Left renal cortex interstitium (tissue), 4 donors: ENCODE results near the gene TNS4. TPM values are rescaled to one million over a fixed set of nuclear protein-coding genes. Genes with fewer than 3 reads are reported as not detected.

Source experiments
- DNase-seq, 4 donors: peaks; one replicate each; pipeline ENCODE4 v3.0.0-alpha.2; 2013; ENCODE audit warnings: low read depth in 4 of 4, low spot score in 2 of 4, missing footprints in 1 of 4
- polyA plus RNA-seq, 4 donors: library from polyadenylated mRNA; unstranded; fragments of 120-200 nt; gene quantifications; one replicate each; pipeline ENCODE4 v1.2.1, GENCODE V29; 2013; ENCODE audit not compliant: insufficient read length in 4 of 4

TNS4 gene
- polyA plus RNA-seq, 4 donors: 0.05 to 0.32 (median 0.14) TPM

DNA sequence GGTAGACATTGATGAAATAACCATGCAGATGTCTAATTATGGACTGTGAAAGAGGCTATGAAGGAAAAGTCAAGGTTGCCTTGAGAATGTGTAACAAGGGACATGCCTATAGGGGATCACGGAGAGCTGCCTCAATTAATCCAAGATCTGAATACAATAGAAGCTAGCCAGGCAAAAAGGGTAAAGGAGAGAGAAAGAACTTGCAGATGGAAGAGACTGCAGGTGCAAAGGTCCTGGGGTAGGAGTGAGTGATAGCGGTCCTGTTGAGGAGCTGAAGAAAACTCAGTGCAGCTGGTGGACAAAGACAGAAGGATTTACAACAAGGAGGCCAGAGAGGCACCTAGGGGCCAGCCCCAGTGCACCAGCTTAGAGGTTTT lies 15.9 kb upstream of the TNS4 start:
- no peak for DNase-seq

DNA sequence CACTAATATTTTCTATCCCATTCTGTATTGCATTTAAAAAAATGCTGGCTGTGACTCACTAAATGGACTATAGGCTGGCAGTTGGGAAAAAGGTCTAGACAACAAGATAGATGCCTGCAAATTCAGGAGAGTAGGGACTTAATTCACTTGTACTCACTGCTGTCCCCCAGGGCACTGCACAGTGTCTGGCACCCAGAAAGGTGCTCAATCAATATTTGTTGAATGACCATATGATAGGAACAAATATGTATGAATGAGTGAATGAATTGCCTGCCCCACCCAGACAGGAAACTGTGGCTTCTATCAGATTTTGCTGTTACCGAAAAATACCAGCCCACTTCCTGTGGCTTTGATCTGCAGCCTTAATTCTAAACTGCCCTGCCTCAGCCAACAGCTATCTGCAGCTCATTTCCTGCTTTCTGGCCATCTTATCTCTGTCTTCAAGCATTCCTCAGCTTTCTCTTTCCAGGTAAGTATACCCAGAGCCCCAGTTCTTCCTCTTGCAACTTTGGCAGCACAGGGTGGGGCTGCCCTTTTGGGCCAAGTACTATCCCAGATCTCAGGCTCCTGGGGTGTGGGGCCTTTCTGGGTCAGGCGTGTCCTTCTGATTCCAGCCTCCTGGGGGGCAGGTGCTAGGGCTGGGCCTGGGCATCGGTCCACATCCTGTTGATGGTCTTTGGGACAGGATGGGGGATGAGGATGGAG lies 15.3 kb upstream of the TNS4 start:
- no peak for DNase-seq

DNA sequence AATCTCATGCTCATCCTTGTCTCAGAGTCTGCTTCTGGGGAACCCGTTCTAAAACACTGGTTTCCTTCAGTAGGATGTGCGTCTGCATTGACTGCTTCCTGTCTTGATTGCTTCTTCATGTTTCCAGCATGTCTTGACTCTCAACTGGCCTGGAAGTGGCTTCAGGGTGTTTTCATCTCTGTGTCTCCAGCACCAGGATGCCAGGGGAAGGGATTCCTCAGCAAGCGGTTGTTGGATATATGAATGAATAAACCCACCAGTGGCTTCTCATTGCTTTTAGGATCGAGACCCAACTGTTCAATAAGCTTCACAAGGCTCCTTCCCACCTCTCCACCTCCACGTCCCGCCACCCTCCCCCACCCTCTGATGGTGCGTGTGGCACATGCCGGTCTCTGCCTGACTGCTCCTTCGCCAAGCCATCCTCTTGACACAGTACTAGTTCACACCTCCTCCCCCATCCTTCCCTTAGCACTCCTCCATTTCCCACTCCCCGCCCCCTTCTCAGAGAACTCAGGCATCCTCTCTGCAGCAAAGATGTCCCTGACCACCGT lies 14.1 kb upstream of the TNS4 start:
- no peak for DNase-seq

DNA sequence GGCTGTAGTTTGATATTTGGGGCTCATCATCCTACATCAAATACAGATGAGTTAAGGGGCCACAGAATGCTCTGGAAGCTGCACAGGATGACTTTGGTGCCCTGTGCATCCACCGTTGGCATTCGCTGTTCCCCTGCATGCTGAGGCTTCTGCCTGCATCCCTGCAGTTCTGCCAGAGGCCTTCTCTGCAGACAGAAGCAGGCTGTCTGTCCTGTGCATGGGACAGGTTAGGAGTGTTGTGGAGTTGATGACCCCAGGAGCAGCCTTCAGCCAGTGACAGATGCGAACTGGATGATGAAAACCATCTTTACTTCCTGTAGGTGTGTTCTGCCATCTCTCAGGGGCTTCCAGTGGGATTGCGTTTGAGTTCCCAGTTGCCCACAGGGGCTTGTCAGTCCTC lies 13.6 kb upstream of the TNS4 start:
- no peak for DNase-seq

DNA sequence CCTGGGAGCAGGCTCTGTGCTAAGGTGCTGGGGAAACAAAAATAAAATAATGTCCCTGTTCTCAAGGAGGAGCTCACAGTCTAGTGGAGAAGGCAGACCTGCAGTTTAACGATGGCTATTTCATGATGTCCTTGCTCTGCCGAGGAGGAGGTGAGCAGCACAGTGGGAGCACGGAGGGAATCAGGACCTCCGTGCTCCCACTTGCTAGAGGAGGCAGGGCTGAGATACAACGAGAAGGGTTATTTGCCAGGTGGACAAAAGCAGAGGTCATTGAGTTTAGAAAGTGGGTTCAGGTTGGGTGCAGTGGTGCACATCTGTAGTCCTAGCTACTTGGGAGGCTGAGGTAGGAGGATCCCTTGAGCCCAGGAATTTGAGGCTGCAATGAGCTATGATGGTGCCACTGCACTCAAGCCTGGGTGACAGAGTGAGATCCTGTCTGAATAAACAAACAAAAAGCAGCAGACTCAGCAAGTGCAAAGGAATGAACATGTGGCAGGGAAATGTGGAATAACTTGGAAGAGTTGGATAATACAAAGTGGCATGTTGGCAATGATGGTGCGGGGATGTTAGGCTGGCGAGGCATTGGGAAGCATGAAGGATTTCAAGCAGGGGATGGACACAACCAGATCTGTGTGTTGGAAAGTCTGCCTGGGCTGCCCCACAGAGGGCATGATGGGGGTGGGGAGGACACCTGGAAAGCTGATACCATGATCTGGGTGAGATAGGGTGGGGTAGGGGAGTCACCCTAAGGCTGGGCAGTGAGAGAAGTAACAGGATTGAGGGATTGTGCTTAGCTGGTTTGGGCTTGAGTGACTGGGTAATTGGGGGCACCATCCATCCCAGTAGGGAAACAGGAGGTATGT lies 12.8 kb upstream of the TNS4 start:
- no peak for DNase-seq

DNA sequence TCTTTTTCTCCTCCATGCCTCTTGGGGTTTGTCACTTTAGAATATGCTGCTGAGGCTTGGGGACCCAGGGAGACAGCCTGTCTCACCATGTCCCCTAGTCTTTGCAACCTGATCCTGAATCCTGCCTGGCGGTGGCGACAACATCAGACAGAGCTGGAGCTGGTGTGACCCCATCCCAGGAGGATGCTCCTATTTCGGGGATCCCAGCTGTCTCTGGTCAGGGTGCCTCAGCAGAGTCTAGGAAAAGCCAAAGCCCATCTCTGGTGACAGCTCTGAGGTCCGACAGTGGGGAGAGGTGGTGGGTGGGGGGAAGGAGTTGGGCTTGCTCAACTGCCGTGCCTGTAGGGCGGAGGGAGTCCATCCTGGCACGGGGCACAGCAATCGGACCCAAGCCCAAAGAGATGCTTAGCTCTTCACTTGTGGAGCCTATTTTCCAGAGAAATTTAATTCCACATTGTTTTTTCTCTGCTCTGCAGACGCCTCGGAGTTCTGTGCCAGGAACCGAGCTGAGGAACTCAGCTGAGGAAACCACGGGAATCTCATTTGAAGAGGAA lies 10.3 kb upstream of the TNS4 start:
- DNase-seq: no peak

DNA sequence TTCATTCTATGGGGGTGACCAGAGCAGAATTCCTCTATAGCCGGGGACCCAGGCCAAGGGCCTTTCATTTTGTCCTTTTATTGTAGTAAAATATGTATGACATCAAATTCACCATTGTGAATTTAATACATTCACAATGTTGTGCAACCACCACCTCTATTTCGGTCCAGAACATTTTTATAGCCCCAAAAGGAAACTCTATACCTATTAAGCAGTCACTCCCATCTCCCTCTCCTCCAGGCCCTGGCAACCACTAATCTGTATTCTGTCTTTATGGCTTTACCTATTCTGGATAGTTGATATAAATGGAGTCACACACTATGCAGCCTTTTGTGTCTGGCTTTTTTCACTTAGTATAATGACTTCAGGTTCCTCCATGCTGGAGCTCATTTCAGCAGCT lies 9.7 kb upstream of the TNS4 start:
- no peak for DNase-seq

DNA sequence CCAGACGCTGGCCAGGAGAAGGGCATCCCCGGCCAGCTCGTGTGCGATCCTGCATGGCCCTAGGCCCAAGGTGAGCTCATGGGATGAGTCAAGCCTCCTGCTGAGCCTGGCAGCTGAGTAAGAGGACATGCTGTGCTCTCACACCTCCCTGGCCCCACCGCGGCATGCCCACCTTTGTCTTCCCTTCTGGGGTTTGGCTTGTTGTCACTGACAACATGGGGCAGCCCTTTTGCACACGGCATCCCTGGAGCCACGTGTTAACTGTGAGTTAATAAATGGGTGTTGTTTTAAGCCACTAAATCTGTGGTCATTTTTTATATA lies 8.9 kb upstream of the TNS4 start:
- no peak for DNase-seq

DNA sequence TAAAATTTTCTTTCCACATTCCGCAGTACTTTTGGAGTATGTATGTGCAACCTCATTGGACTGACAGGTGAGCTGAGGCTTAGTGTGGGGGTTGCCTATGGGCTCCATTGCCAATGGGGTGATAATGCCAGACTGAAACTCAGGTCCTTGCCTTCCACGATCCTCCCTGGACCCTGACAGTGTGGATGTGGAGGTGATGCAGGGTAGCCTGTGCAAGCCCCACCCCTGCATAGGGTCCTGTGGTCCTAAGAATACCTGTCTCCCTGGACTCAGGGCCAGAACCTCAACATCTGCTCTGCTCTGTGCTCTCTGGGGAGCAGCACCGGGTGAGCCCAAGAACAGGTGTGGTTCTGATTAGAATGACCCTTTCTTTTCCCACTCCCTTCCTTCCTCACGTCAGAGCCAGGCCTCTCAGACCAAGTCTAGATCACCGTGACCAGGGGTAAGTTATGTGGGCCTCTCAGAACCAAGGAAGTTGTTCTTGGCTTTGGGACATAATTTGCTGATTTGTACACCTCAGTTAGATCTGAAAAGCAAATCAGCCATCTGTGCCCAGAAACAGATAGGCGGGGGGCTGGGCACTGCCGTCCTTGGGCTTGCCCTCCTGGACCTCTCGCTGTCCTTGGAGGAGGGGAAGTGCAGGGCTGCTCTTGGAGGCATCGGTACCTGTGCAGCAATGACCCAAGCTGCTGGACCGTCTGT lies 8.4 kb upstream of the TNS4 start:
- DNase-seq: no peak

DNA sequence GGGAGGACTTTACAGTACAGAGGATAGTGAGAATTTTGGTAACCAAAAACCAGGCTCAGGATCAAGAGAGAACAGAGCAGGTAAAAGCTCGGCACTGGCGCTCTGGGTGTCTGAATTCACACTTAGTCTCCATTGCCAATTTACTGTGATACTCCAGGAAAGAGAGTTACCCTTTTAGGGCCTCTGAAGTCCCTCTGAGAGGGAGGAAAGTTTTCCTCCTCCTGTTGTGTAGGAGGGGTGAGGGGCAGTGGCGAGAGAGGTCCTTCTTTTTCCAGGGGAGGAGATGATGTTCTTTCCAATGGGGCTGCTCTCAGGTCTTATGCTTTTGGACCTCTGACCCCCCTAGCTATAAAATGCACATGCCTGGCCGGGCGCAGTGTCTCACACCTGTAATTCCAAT lies 5.4 kb upstream of the TNS4 start:
- no peak for DNase-seq

DNA sequence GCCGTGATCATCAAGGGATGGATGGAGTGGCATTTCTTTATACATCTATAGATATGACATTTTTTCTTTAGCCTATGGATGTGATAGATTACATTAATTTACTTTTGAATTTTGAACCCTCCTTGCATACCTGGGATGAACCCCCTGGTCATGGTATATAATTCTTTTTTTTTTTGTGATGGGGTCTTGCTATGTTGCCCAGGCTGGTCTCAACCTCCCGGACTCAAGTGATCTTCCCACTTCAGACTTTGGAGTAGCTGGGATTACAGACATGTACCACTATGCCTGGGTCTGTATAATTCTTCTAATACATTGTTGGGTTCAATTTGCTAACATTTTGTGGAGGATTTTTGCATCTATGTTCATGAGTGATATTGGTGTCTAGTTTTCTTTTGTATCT lies 1.7 kb upstream of the TNS4 start:
- no peak for DNase-seq

DNA sequence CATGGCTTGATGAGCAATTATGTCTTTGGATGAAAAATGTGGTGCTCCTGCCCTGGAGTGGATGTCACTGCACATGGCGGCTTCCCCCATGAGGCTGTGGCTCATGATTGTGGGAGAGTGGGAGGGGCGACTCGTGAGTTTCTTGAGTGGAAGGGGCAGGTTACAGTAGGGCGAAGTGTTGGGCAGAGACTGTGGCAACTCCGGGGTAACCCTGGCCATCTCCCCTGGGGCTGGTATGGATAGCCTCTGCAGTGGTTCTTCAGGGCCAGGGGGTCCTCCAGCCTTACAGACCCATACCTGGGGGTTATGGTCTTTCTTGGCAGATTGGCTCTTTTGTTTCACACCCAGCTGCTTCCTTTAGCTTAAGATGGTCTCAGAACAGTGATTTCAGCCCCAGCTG lies 1.3 kb upstream of the TNS4 start:
- DNase-seq: no peak

DNA sequence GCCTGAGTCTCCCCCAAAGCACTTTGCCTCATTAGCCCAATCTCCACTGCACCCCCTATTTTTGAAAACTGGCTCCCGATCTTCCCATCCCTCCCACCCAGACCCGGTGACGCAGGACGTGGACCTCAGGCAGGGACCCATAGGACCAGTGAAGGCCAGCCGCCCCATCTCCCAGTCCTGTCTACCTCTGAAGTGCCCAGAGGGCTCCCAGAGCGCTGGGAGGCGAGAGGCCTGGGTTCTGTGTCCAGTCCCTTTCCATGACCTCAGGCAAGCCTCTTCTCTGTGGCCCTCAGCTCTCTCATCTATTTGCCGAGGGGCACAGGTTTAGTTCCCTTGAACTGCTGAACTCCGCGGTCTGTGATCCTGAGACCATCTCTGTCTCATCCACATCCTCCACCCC lies 714 bp downstream of the TNS4 start:
- no peak for DNase-seq

DNA sequence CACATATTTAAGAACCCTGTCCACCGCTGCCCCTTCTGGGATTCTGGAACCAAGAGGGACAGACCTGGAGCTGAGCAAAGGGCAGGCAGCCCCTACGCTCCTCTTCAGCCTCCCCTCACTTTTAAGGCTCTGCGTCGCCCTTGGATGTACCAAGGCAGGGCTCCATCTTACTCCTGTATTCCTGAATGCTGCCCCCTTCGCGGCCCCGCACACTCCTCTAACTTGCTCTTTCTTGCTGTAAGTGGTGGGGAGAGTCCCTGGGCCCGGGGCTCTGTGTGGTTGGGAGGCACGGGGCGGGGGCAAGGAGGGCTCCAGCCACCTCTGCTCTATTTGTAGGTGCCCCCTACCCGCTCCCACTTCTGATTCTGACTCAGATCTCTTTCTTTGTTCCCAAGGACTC lies 1.2 kb downstream of the TNS4 start:
- DNase-seq: no peak

DNA sequence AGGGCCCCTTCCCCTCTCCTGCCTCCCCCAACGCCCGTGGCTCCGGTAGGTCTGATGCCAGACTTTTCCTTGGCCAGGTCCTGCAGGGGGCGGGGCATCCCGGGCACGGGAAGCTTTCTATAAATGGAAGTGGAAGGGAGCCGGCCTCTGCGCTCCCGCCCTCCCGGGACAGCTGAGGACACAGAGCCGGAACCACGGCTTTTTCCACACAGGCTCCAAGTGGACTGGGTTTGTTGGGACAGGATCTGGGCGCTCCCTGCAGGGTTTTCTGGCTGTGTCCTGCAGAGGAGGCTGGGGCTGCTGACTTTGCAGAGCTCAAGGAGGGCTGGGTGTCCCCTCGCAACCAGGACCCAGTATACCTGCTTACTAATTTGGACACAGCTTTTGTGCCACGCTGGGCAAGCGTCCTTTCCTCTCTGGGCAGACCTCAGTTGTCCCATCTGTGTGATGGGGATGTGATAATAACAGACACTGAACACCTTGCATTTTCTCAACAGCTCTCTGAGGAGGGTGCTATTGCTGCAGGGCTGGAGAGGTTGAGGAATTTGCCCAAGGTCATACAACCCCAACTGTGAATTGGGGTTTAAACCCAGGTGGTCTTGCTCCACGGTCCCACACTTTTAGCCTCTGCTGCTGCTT lies 1.8 kb downstream of the TNS4 start:
- DNase-seq: peak in 1 of 4 donors; percentile 36

DNA sequence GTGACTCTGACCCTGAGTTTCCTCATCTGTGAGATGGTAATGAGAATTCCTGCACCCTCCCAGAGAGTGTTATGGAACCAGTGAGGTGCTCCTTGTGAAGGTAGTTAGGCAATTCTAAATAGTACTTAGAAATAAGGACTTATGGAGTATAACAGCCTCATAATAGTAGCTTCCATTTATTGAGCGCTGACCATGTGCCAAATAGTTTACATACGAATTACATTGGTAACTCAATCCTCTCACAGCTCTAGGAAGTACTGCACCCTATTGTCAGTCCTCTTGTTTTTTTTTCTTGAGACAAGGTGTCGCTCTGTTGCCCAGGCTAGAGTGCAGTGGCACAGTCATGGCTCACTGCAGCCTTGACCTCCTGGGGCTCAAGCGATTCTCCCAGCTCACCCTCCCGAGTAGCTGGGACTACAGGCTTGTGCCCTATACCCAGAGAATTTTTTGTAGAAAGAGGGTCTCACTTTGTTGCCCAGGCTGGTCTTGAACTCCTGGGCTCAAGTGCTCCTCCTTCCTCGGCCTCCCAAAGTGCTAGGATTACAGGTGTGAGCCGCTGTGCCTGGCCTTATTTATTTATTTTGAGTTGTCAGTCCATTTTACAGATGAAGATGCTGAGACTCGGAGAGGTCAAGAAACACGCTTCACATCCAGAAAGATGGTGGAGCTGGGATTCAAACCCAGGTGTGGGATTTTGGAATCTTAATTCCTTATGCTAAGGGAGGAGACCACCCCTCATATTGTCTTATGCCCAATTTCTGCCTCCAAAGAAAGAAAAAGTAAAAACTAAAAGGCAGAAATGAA lies 2.9 kb downstream of the TNS4 start:
- DNase-seq: no peak

DNA sequence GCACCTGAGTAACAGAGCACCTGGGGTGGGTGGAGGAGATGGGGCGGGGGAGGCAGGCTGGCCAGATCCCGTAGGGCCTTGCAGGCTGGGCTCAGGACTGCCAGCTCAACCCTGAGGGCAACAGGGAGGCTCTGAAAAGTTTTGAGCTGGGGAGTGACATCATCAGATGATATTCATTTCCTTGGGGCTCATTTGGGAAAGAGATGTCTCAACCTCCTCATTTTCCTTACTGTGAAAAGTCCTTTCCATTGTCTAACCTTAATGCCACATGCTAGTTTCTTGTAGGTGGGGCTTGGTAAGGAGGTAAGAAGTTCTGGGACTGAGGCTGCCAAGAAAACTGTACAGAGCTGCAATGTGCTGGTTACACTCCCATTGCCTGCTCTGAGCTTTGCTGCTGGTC lies 3.7 kb downstream of the TNS4 start:
- DNase-seq: no peak

DNA sequence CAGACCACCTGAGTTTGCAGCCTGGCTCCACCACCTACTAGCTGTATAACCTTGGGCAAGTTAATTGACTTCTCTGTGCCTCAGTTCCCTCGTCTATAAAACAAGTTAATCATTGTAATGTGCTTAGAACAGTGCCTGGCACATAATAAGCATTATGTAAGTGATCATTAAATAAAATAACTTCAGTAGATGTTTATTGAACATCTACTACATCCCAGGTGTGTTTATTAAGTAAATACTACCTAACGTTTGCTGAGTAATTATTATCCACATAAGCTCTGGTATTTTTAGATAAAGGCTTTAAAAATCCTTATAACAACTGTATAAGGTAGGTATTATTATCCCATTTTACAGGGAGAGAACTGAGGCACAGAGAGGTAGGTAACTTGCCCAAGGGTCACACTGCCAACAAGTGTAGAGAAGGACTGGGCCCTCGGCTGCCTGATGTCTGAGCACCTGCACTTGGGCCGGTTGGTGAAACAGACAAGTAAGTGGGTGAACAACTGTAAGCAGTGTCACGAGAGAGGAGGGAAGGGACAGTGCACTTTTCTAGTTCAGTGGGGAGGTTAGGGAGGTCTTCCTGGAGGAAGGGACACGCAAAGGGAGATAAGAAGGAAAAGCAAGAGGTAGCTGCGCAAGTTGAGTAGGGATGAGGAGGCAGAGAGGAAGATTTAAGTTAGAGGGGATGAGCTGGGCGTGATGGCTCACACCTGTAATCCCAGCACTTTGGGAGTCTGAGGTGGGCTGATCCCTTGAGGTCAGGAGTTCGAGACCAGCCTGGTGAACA lies 4.6 kb downstream of the TNS4 start:
- DNase-seq: no peak

DNA sequence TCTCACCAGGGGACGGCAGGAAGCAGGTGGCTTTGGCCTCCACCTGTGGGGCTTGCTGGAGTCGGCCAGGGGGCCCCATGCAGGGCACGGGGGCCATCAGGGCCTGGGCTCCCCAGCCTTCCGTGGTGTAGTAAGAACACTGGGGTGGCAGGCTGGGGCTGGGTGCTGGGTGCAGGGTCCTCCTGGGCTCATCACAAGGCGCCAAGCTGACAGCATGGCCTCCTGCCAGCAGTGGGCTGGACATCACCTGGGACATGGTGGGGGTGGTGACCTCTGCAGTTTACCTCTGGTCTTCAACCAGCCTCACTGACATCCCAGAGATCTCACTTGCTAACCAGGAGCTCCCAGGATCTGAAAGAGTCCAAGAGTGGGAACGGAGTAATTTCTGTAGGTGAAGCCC lies 5.3 kb downstream of the TNS4 start:
- DNase-seq: no peak
